ENCODE measurements around the gene KIRREL1. TPM values are rescaled to one million over a fixed set of nuclear protein-coding genes. Genes with fewer than 3 reads are reported as not detected.

KIRREL1 gene
- total and polyA plus RNA-seq, 4 experiments from 2014 or later = not detected

DNA sequence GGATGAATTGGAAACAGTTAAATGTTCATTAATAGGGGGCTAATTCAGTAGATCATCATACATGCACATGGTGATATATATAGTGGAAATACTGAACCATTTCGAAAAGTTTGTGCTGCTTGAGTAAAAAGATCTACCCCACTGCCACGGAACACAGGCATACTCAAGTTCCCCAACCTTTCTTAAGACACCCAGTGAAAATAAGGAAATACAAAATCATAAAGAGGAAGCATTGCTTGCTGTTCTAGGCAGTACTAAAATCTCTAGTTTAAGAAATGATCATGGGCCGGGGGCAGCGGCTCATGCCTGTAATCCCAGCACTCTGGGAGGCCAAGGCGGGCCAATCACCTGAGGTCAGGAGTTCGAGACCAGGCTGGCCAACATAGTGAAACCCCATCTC lies 37.6 kb upstream of the KIRREL1 start:
- H3K4me1 Mint-ChIP-seq = no peaks in the 10 kb centered on the region
- intact Hi-C loops (cut with micrococcal nuclease) = no loop called here
- Histone ChIP-seq H3K36me3 (ENCODE audit: insufficient read depth, low read length) (no peaks in the 10 kb centered on the region), H3K27me3 (ENCODE audit: insufficient read depth, low read length) (no peaks in the 10 kb centered on the region), H3K4me1 (ENCODE audit: insufficient read depth, low read length) (no peaks in the 10 kb centered on the region), H3K9me3 (ENCODE audit: control insufficient read depth in 1 of 2, low read length in 2 of 2) (no peaks in the 10 kb centered on the region), H3K27ac (ENCODE audit: low read depth, low read length) (no peak overlapping the region), H3K4me3 (ENCODE audit: low read length in 2 of 2) (no peak overlapping the region)
- DNase-seq = no peak
- POLR2A ChIA-PET (ENCODE audit: partially characterized antibody) = no interaction called here
- CTCF ChIA-PET (ENCODE audit: partially characterized antibody) = no interaction called here
- no peaks in the 10 kb centered on the region for H3K36me3 Mint-ChIP-seq
- no peak overlapping the region for H3K4me3 Mint-ChIP-seq
- no peaks in the 10 kb centered on the region for H3K9me3 Mint-ChIP-seq
- H3K27ac Mint-ChIP-seq = no peak overlapping the region
- H3K27me3 Mint-ChIP-seq = peaks cover 20 to 35% of the 10 kb centered on the region in 2 donors

GRCh38 chr1:157956732-157957131 lies 36.7 kb upstream of the KIRREL1 start:
- Histone ChIP-seq H3K27ac (ENCODE audit: low read depth, low read length) (no peak overlapping the region), H3K9me3 (ENCODE audit: control insufficient read depth in 1 of 2, low read length in 2 of 2) (no peaks in the 10 kb centered on the region), H3K4me3 (ENCODE audit: low read length in 2 of 2) (no peak overlapping the region), H3K36me3 (ENCODE audit: insufficient read depth, low read length) (no peaks in the 10 kb centered on the region), H3K27me3 (ENCODE audit: insufficient read depth, low read length) (no peaks in the 10 kb centered on the region), H3K4me1 (ENCODE audit: insufficient read depth, low read length) (no peaks in the 10 kb centered on the region)
- CTCF ChIA-PET (ENCODE audit: partially characterized antibody) = interaction anchor here (0.9 kb wide), 1 partner anchor 168 kb away, joined by 4 read pairs; no protein-coding TSS in a partner anchor
- no peak for DNase-seq
- Mint-ChIP-seq H3K36me3 (no peaks in the 10 kb centered on the region), H3K9me3 (no peaks in the 10 kb centered on the region), H3K4me3 (no peak overlapping the region), H3K27ac (no peak overlapping the region), H3K4me1 (no peaks in the 10 kb centered on the region), H3K27me3 (peaks cover 18 to 37% of the 10 kb centered on the region in 2 donors)
- intact Hi-C loops (cut with micrococcal nuclease) = no loop called here
- POLR2A ChIA-PET (ENCODE audit: partially characterized antibody) = no interaction called here

- peaks cover 19 to 35% of the 10 kb centered on the region in 2 donors for H3K27me3 Mint-ChIP-seq
- CTCF ChIA-PET (ENCODE audit: partially characterized antibody) = interaction anchor here (1.1 to 1.4 kb wide), 2 partner anchors 8 to 1130 kb away, joined by 4 read pairs; no protein-coding TSS in a partner anchor
Measured at GRCh38 chr1:157958263-157958662, 35.2 kb upstream of the KIRREL1 start.

GRCh38 chr1:157959750-157960149 lies 33.7 kb upstream of the KIRREL1 start:
- no peak for DNase-seq
- H3K27ac ChIP-seq (ENCODE audit: low read depth, low read length) = no peak overlapping the region
- ChIA-PET CTCF (ENCODE audit: partially characterized antibody) (interaction anchor here (1.2 to 2.0 kb wide), 3 partner anchors 8 to 165 kb away, joined by 3 to 8 read pairs (median 5); no protein-coding TSS in a partner anchor), POLR2A (ENCODE audit: partially characterized antibody) (no interaction called here)
- Mint-ChIP-seq H3K9me3 (no peaks in the 10 kb centered on the region), H3K36me3 (no peaks in the 10 kb centered on the region), H3K27ac (no peak overlapping the region), H3K4me3 (no peak overlapping the region), H3K27me3 (peaks cover 15 to 35% of the 10 kb centered on the region in 2 donors), H3K4me1 (peaks cover 0 to 1% (median 0%) of the 10 kb centered on the region in 4 donors)
- no peak overlapping the region for H3K4me3 ChIP-seq (ENCODE audit: low read length in 2 of 2)
- H3K27me3 ChIP-seq (ENCODE audit: insufficient read depth, low read length) = no peaks in the 10 kb centered on the region
- H3K36me3 ChIP-seq (ENCODE audit: insufficient read depth, low read length) = no peaks in the 10 kb centered on the region
- H3K9me3 ChIP-seq (ENCODE audit: control insufficient read depth in 1 of 2, low read length in 2 of 2) = no peaks in the 10 kb centered on the region
- H3K4me1 ChIP-seq (ENCODE audit: insufficient read depth, low read length) = no peaks in the 10 kb centered on the region
- intact Hi-C loops (cut with micrococcal nuclease) = loop anchor here (10.0 kb wide), 1 partner anchor 1125 kb away; no protein-coding TSS in a partner anchor

More at GRCh38 chr1:157958263-157958662, 35.2 kb upstream of the KIRREL1 start:
- no peaks in the 10 kb centered on the region for H3K36me3 Mint-ChIP-seq
- Histone ChIP-seq H3K27me3 (ENCODE audit: insufficient read depth, low read length) (no peaks in the 10 kb centered on the region), H3K27ac (ENCODE audit: low read depth, low read length) (no peak overlapping the region), H3K36me3 (ENCODE audit: insufficient read depth, low read length) (no peaks in the 10 kb centered on the region), H3K4me3 (ENCODE audit: low read length in 2 of 2) (no peak overlapping the region), H3K4me1 (ENCODE audit: insufficient read depth, low read length) (no peaks in the 10 kb centered on the region), H3K9me3 (ENCODE audit: control insufficient read depth in 1 of 2, low read length in 2 of 2) (no peaks in the 10 kb centered on the region)
- H3K4me1 Mint-ChIP-seq = peaks cover 0 to 1% (median 0%) of the 10 kb centered on the region in 4 donors
- no peak overlapping the region for H3K4me3 Mint-ChIP-seq
- intact Hi-C loops (cut with micrococcal nuclease) = no loop called here
- POLR2A ChIA-PET (ENCODE audit: partially characterized antibody) = no interaction called here
- no peak overlapping the region for H3K27ac Mint-ChIP-seq
- no peaks in the 10 kb centered on the region for H3K9me3 Mint-ChIP-seq
- no peak for DNase-seq

- intact Hi-C loops (cut with micrococcal nuclease) = loop anchor here (10.0 kb wide), 1 partner anchor 1124 kb away; no protein-coding TSS in a partner anchor
- H3K4me1 ChIP-seq (ENCODE audit: insufficient read depth, low read length) = no peaks in the 10 kb centered on the region
- H3K9me3 ChIP-seq (ENCODE audit: control insufficient read depth in 1 of 2, low read length in 2 of 2) = no peaks in the 10 kb centered on the region
- Mint-ChIP-seq H3K4me3 (no peak overlapping the region), H3K36me3 (no peaks in the 10 kb centered on the region), H3K27ac (no peak overlapping the region), H3K4me1 (peaks cover 0 to 1% (median 0%) of the 10 kb centered on the region in 4 donors), H3K9me3 (no peaks in the 10 kb centered on the region), H3K27me3 (peaks cover 14 to 39% of the 10 kb centered on the region in 2 donors)
- no peaks in the 10 kb centered on the region for H3K27me3 ChIP-seq (ENCODE audit: insufficient read depth, low read length)
- no peak overlapping the region for H3K27ac ChIP-seq (ENCODE audit: low read depth, low read length)
- ChIA-PET POLR2A (ENCODE audit: partially characterized antibody) (no interaction called here), CTCF (ENCODE audit: partially characterized antibody) (interaction anchor here (1.1 to 3.1 kb wide), 5 partner anchors 9 to 164 kb away, joined by 3 to 9 read pairs (median 5); no protein-coding TSS in a partner anchor)
- no peak for DNase-seq
- H3K36me3 ChIP-seq (ENCODE audit: insufficient read depth, low read length) = no peaks in the 10 kb centered on the region
- H3K4me3 ChIP-seq (ENCODE audit: low read length in 2 of 2) = no peak overlapping the region
Measured at GRCh38 chr1:157960773-157961172, 32.7 kb upstream of the KIRREL1 start.

- Mint-ChIP-seq H3K4me3 (no peak overlapping the region), H3K27ac (peak overlapping the region in 1 of 7 donors; percentile 44), H3K27me3 (peaks cover 12 to 39% of the 10 kb centered on the region in 2 donors), H3K4me1 (peaks cover 0 to 1% (median 0%) of the 10 kb centered on the region in 4 donors), H3K9me3 (no peaks in the 10 kb centered on the region), H3K36me3 (no peaks in the 10 kb centered on the region)
- no peak overlapping the region for H3K4me3 ChIP-seq (ENCODE audit: low read length in 2 of 2)
- CTCF ChIA-PET (ENCODE audit: partially characterized antibody) = interaction anchor here (1.2 to 3.3 kb wide), 6 partner anchors 10 to 163 kb away, joined by 3 to 36 read pairs (median 8); no protein-coding TSS in a partner anchor
- H3K27me3 ChIP-seq (ENCODE audit: insufficient read depth, low read length) = no peaks in the 10 kb centered on the region
- no peak for DNase-seq
- H3K27ac ChIP-seq (ENCODE audit: low read depth, low read length) = no peak overlapping the region
- POLR2A ChIA-PET (ENCODE audit: partially characterized antibody) = no interaction called here
- intact Hi-C loops (cut with micrococcal nuclease) = loop anchor here (10.0 kb wide), 1 partner anchor 1123 kb away; no protein-coding TSS in a partner anchor
- H3K9me3 ChIP-seq (ENCODE audit: control insufficient read depth in 1 of 2, low read length in 2 of 2) = no peaks in the 10 kb centered on the region
- no peaks in the 10 kb centered on the region for H3K36me3 ChIP-seq (ENCODE audit: insufficient read depth, low read length)
- no peaks in the 10 kb centered on the region for H3K4me1 ChIP-seq (ENCODE audit: insufficient read depth, low read length)
Measured at GRCh38 chr1:157961805-157962762, 31.4 kb upstream of the KIRREL1 start.

DNA sequence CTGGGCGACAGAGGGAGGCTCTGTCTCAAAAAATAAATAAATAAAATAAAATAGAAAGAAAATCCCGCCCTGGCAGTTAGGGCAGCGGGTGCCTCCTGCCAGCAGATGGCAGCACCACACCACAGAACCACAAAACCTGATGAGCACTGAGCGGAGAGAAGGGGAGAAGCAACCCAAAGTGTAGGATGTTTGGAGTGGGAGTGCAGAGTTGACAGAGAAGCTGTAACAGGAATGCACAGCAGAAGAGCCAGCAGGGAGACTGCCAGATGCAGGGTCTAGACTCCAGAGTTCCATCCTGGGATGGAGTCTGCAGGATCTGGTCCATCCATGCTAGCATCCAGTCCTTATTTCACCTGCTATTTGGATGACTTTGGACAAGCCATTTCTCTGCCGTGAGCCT lies 29.7 kb upstream of the KIRREL1 start:
- Histone ChIP-seq H3K4me3 (ENCODE audit: low read length in 2 of 2) (no peak overlapping the region), H3K27me3 (ENCODE audit: insufficient read depth, low read length) (no peaks in the 10 kb centered on the region), H3K36me3 (ENCODE audit: insufficient read depth, low read length) (no peaks in the 10 kb centered on the region), H3K4me1 (ENCODE audit: insufficient read depth, low read length) (no peaks in the 10 kb centered on the region), H3K27ac (ENCODE audit: low read depth, low read length) (no peak overlapping the region), H3K9me3 (ENCODE audit: control insufficient read depth in 1 of 2, low read length in 2 of 2) (no peaks in the 10 kb centered on the region)
- no peaks in the 10 kb centered on the region for H3K9me3 Mint-ChIP-seq
- POLR2A ChIA-PET (ENCODE audit: partially characterized antibody) = no interaction called here
- H3K36me3 Mint-ChIP-seq = no peaks in the 10 kb centered on the region
- CTCF ChIA-PET (ENCODE audit: partially characterized antibody) = interaction anchor here (1.0 to 3.3 kb wide), 6 partner anchors 13 to 161 kb away, joined by 3 to 36 read pairs (median 4); no protein-coding TSS in a partner anchor
- no peak overlapping the region for H3K4me3 Mint-ChIP-seq
- peak in 4 of 5 donors; percentile 9 to 36 (median 24) for DNase-seq
- peaks cover 7 to 35% of the 10 kb centered on the region in 2 donors for H3K27me3 Mint-ChIP-seq
- H3K4me1 Mint-ChIP-seq = peaks cover 0 to 1% (median 0%) of the 10 kb centered on the region in 4 donors
- intact Hi-C loops (cut with micrococcal nuclease) = loop anchor here (1.0 to 10.0 kb wide), 2 partner anchors 162 to 1121 kb away; no protein-coding TSS in a partner anchor
- no peak overlapping the region for H3K27ac Mint-ChIP-seq
